ENCODE measurements around the gene ATP11C. TPM values are rescaled to one million over a fixed set of nuclear protein-coding genes. Genes with fewer than 3 reads are reported as not detected.

The ATP11C gene
- total and polyA plus RNA-seq, 7 donors = 4.2 to 32.0 (median 17.2) TPM

DNA sequence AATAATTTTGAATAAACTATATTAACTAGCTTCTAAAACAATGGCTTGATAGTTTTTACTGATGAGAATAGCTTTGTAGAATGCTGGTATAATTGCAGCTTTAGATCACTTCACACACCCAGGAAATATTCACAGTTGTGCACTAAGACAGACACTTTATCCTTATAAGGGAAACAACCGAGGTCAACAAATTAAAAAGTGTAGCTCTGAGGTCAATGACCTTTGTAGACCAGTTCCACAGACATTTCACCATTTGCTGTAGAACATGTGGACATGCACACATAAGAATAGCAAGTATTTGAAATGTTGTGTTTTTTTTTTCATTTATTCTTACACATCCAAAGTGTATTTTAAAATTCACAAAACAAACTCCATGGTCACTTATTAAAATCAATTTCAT, 148.9 kb downstream of the ATP11C start:
- Histone ChIP-seq H3K36me3 (peaks cover 0 to 24% (median 3%) of the 10 kb centered on the region in 4 donors), H3K4me3 (no peak overlapping the region), H3K27me3 (no peaks in the 10 kb centered on the region), H3K9me3 (no peaks in the 10 kb centered on the region), H3K27ac (no peak overlapping the region), H3K4me1 (no peaks in the 10 kb centered on the region)
- DNase-seq = no peak
- TF ChIP-seq EP300 (IDR thresholded peaks at IDR 0.05) (no peak), CTCF (IDR thresholded peaks at IDR 0.05) (no peak), POLR2AphosphoS5 (IDR thresholded peaks at IDR 0.05) (no peak), POLR2A (IDR thresholded peaks at IDR 0.05) (no peak)
- intact Hi-C loops (cut with DNase I) = no loop called here
- 78 to 84% methylated on average over 1 of the region's 1 CpG for WGBS, 2 donors

- no peak overlapping the region for H3K27ac ChIP-seq
- H3K9me3 ChIP-seq = no peaks in the 10 kb centered on the region
- H3K4me1 ChIP-seq = no peaks in the 10 kb centered on the region
- 91 to 95% methylated on average over 3 of the region's 3 CpGs for WGBS, 2 donors
- no peak for TF ChIP-seq POLR2AphosphoS5 (IDR thresholded peaks at IDR 0.05)
- TF ChIP-seq CTCF (IDR thresholded peaks at IDR 0.05) = no peak
- no peak for TF ChIP-seq EP300 (IDR thresholded peaks at IDR 0.05)
- no peak for TF ChIP-seq POLR2A (IDR thresholded peaks at IDR 0.05)
- intact Hi-C loops (cut with DNase I) = no loop called here
- H3K27me3 ChIP-seq = no peaks in the 10 kb centered on the region
- H3K36me3 ChIP-seq = peaks cover 0 to 20% (median 3%) of the 10 kb centered on the region in 4 donors
- H3K4me3 ChIP-seq = no peak overlapping the region
- no peak for DNase-seq
Observed at GRCh38 chrX:139783030-139783429, 149.8 kb downstream of the ATP11C start.

GRCh38 chrX:139776599-139776998, 156.3 kb downstream of the ATP11C start:
- no peaks in the 10 kb centered on the region for H3K27me3 ChIP-seq
- no peak for DNase-seq
- WGBS, 2 donors = 94 to 95% methylated on average over 3 of the region's 3 CpGs
- intact Hi-C loops (cut with DNase I) = no loop called here
- H3K4me1 ChIP-seq = no peaks in the 10 kb centered on the region
- no peaks in the 10 kb centered on the region for H3K9me3 ChIP-seq
- TF ChIP-seq EP300 (IDR thresholded peaks at IDR 0.05) (no peak), POLR2A (IDR thresholded peaks at IDR 0.05) (no peak), POLR2AphosphoS5 (IDR thresholded peaks at IDR 0.05) (no peak), CTCF (IDR thresholded peaks at IDR 0.05) (no peak)
- H3K4me3 ChIP-seq = no peak overlapping the region
- peaks cover 0 to 6% (median 0%) of the 10 kb centered on the region in 4 donors for H3K36me3 ChIP-seq
- no peak overlapping the region for H3K27ac ChIP-seq

GRCh38 chrX:139770366-139770765, 162.5 kb downstream of the ATP11C start:
- intact Hi-C loops (cut with DNase I) = no loop called here
- Histone ChIP-seq H3K4me3 (no peak overlapping the region), H3K27ac (no peak overlapping the region), H3K36me3 (peaks cover 0 to 14% (median 0%) of the 10 kb centered on the region in 4 donors), H3K4me1 (no peaks in the 10 kb centered on the region), H3K27me3 (no peaks in the 10 kb centered on the region), H3K9me3 (no peaks in the 10 kb centered on the region)
- TF ChIP-seq POLR2A (IDR thresholded peaks at IDR 0.05) = no peak
- TF ChIP-seq CTCF (IDR thresholded peaks at IDR 0.05) = no peak
- no peak for TF ChIP-seq EP300 (IDR thresholded peaks at IDR 0.05)
- no peak for TF ChIP-seq POLR2AphosphoS5 (IDR thresholded peaks at IDR 0.05)
- 96 to 99% methylated on average over 2 of the region's 2 CpGs for WGBS, 2 donors
- DNase-seq = no peak

DNA sequence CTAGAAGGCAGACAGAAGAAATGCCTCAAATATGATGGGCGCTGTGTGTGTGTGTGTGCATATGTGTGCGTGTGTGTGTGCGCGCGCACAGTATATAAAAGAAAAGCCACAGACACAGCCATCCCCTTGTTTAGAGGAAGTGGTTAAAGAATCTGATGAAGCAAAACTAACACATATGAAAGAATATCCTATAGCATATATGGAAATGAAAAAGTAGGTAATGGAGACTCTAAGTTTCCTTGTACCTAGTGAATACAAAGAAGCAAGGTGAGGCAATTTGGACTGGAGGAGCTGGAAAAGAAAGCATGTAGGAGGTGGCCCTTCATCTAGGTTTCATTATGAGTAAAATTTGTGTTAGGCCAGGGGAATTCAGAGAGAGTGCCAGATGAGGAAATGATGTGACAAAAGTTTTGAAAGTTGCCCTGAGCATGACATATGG, 166.3 kb downstream of the ATP11C start:
- TF ChIP-seq EP300 (IDR thresholded peaks at IDR 0.05) (no peak), POLR2AphosphoS5 (IDR thresholded peaks at IDR 0.05) (no peak), POLR2A (IDR thresholded peaks at IDR 0.05) (no peak), CTCF (IDR thresholded peaks at IDR 0.05) (no peak)
- WGBS, 2 donors = 62 to 90% methylated on average over 5 of the region's 5 CpGs
- intact Hi-C loops (cut with DNase I) = no loop called here
- peaks cover 0 to 8% (median 0%) of the 10 kb centered on the region in 4 donors for H3K36me3 ChIP-seq
- H3K4me1 ChIP-seq = no peaks in the 10 kb centered on the region
- H3K27ac ChIP-seq = no peak overlapping the region
- no peak for DNase-seq
- no peak overlapping the region for H3K4me3 ChIP-seq
- no peaks in the 10 kb centered on the region for H3K27me3 ChIP-seq
- no peaks in the 10 kb centered on the region for H3K9me3 ChIP-seq

All from sigmoid colon (tissue), 7 donors.